HUES64 (cell line): ENCODE results near the gene PDZD2.
"Not testable (repeated sequence)": the region's sequence is repeated elsewhere in the genome, so short reads cannot be mapped to it uniquely, and the experiment has no call there.

Experiments used
- H3K27ac ChIP-seq: 2 replicates; pipeline ENCODE4 v1.7.0; 2013; ENCODE audit warnings: low read depth, low read length, inconsistent platforms
- H3K27me3 ChIP-seq: 2 replicates; pipeline ENCODE4 v1.6.1; 2013; ENCODE audit warnings: mild to moderate bottlenecking, low read length; ENCODE audit not compliant: insufficient read depth
- H3K36me3 ChIP-seq: 2 replicates; pipeline ENCODE4 v1.6.1; 2013; ENCODE audit warnings: mild to moderate bottlenecking, low read length; ENCODE audit not compliant: insufficient read depth
- H3K4me1 ChIP-seq: 2 replicates; pipeline ENCODE4 v1.6.1; 2013; ENCODE audit warnings: mild to moderate bottlenecking, low read length, moderate library complexity; ENCODE audit not compliant: insufficient read depth
- H3K4me3 ChIP-seq: 2 replicates; pipeline ENCODE4 v1.5.1; 2013; ENCODE audit warnings: mild to moderate bottlenecking, low read length, moderate library complexity
- H3K9ac ChIP-seq: 2 replicates; pipeline ENCODE4 v1.6.1; 2013; ENCODE audit warnings: mild to moderate bottlenecking, low read depth, low read length
- H3K9me3 ChIP-seq: 2 replicates; pipeline ENCODE4 v1.6.1; 2013; ENCODE audit warnings: low read depth, low read length; ENCODE audit not compliant: insufficient read depth
- WGBS: fragments of 150-250, 120-280 bp; methylation state at CpG from one replicate; pipeline ENCODE4 v1.1.7; 2013; ENCODE audit warnings: missing lambda C conversion rate; 5-methylcytosine and 5-hydroxymethylcytosine counted together

The PDZD2 gene

GRCh38 chr5:32110111-32110696 is 471.3 kb downstream of the PDZD2 start:
- 98% methylated on average over 4 of the region's 5 CpGs for WGBS

GRCh38 chr5:32115985-32116384 is 477.1 kb downstream of the PDZD2 start:
- WGBS: 93% methylated on average over 3 of the region's 3 CpGs
- no peaks in the 10 kb centered on the region for H3K4me1 ChIP-seq
- H3K9me3 ChIP-seq: no peaks in the 10 kb centered on the region
- no peak overlapping the region for H3K4me3 ChIP-seq
- H3K27me3 ChIP-seq: no peaks in the 10 kb centered on the region
- peaks cover 76% of the 10 kb centered on the region for H3K36me3 ChIP-seq
- no peak overlapping the region for H3K27ac ChIP-seq
- H3K9ac ChIP-seq: no peak overlapping the region

More at GRCh38 chr5:32110111-32110696, 471.3 kb downstream of the PDZD2 start:
- Histone ChIP-seq H3K4me1 (no peaks in the 10 kb centered on the region), H3K9ac (no peak overlapping the region), H3K4me3 (no peak overlapping the region), H3K27ac (no peak overlapping the region), H3K36me3 (peaks cover 88% of the 10 kb centered on the region), H3K27me3 (no peaks in the 10 kb centered on the region), H3K9me3 (peaks cover 4% of the 10 kb centered on the region; the same call in 1 of the 2 replicates)

- H3K4me3 ChIP-seq: no peak overlapping the region
- no peak overlapping the region for H3K27ac ChIP-seq
- peaks cover 79% of the 10 kb centered on the region for H3K36me3 ChIP-seq
- no peak overlapping the region for H3K9ac ChIP-seq
- H3K27me3 ChIP-seq: no peaks in the 10 kb centered on the region
- H3K4me1 ChIP-seq: no peaks in the 10 kb centered on the region
- 96% methylated on average over 3 of the region's 4 CpGs for WGBS
- no peaks in the 10 kb centered on the region for H3K9me3 ChIP-seq
Measured at GRCh38 chr5:32116574-32117313, 477.8 kb downstream of the PDZD2 start.

GRCh38 chr5:32118922-32119321 is 480.0 kb downstream of the PDZD2 start:
- not testable (repeated sequence) for H3K27ac ChIP-seq, H3K4me1 ChIP-seq, H3K4me3 ChIP-seq, H3K27me3 ChIP-seq, H3K9me3 ChIP-seq, H3K9ac ChIP-seq
- WGBS: 96% methylated on average over 8 of the region's 8 CpGs
- peaks cover 81% of the 10 kb centered on the region for H3K36me3 ChIP-seq

GRCh38 chr5:32123058-32123805 is 484.3 kb downstream of the PDZD2 start:
- WGBS: 96% methylated on average over 7 of the region's 8 CpGs
- no peak overlapping the region for H3K4me3 ChIP-seq
- no peak overlapping the region for H3K27ac ChIP-seq
- peaks cover 13% of the 10 kb centered on the region; the same call in 1 of the 2 replicates for H3K4me1 ChIP-seq
- peaks cover 90% of the 10 kb centered on the region for H3K36me3 ChIP-seq
- no peak overlapping the region for H3K9ac ChIP-seq
- no peaks in the 10 kb centered on the region for H3K27me3 ChIP-seq
- no peaks in the 10 kb centered on the region for H3K9me3 ChIP-seq

GRCh38 chr5:32123889-32124676 is 485.2 kb downstream of the PDZD2 start:
- Histone ChIP-seq H3K27me3 (no peaks in the 10 kb centered on the region), H3K27ac (no peak overlapping the region), H3K4me3 (no peak overlapping the region), H3K4me1 (peaks cover 13% of the 10 kb centered on the region; the same call in 1 of the 2 replicates), H3K9ac (no peak overlapping the region), H3K9me3 (no peaks in the 10 kb centered on the region), H3K36me3 (peaks cover 87% of the 10 kb centered on the region)
- WGBS: 91% methylated on average over 6 of the region's 6 CpGs

GRCh38 chr5:32126691-32127090 is 487.8 kb downstream of the PDZD2 start:
- Histone ChIP-seq H3K9me3 (no peaks in the 10 kb centered on the region), H3K27me3 (no peaks in the 10 kb centered on the region), H3K9ac (no peak overlapping the region), H3K36me3 (peaks cover 74% of the 10 kb centered on the region), H3K4me3 (no peak overlapping the region), H3K27ac (no peak overlapping the region), H3K4me1 (peaks cover 13% of the 10 kb centered on the region; the same call in 1 of the 2 replicates)
- 100% methylated on average over 1 of the region's 1 CpG for WGBS

GRCh38 chr5:32127711-32128110 is 488.8 kb downstream of the PDZD2 start:
- 83% methylated on average over 3 of the region's 3 CpGs for WGBS
- H3K36me3 ChIP-seq: peaks cover 73% of the 10 kb centered on the region

GRCh38 chr5:32129074-32129598 is 490.2 kb downstream of the PDZD2 start:
- Histone ChIP-seq H3K27me3 (no peaks in the 10 kb centered on the region), H3K9me3 (no peaks in the 10 kb centered on the region), H3K36me3 (peaks cover 73% of the 10 kb centered on the region), H3K4me1 (peaks cover 9% of the 10 kb centered on the region; the same call in 1 of the 2 replicates), H3K9ac (no peak overlapping the region), H3K27ac (no peak overlapping the region), H3K4me3 (no peak overlapping the region)
- 98% methylated on average over 7 of the region's 7 CpGs for WGBS

More at GRCh38 chr5:32127711-32128110, 488.8 kb downstream of the PDZD2 start:
- H3K4me3 ChIP-seq: no peak overlapping the region
- no peaks in the 10 kb centered on the region for H3K27me3 ChIP-seq
- no peak overlapping the region for H3K9ac ChIP-seq
- peak overlapping the region; percentile 21; the same call in 1 of the 2 replicates for H3K27ac ChIP-seq
- H3K9me3 ChIP-seq: no peaks in the 10 kb centered on the region
- H3K4me1 ChIP-seq: peaks cover 13% of the 10 kb centered on the region; the same call in 1 of the 2 replicates

GRCh38 chr5:32130865-32131264 is 491.9 kb downstream of the PDZD2 start:
- H3K4me1 ChIP-seq: peaks cover 9% of the 10 kb centered on the region; the same call in 1 of the 2 replicates
- no peaks in the 10 kb centered on the region for H3K9me3 ChIP-seq
- 97% methylated on average over 3 of the region's 3 CpGs for WGBS
- H3K27me3 ChIP-seq: no peaks in the 10 kb centered on the region
- H3K9ac ChIP-seq: no peak overlapping the region
- H3K27ac ChIP-seq: no peak overlapping the region
- peaks cover 73% of the 10 kb centered on the region for H3K36me3 ChIP-seq
- H3K4me3 ChIP-seq: no peak overlapping the region
